ENCODE data around the gene RGPD8.
"Not testable (repeated sequence)": the region's sequence is repeated elsewhere in the genome, so short reads cannot be mapped to it uniquely, and the experiment has no call there.

The RGPD8 gene

GRCh38 chr2:112454586-112454985 is 21.1 kb upstream of the RGPD8 start:
- DNase-seq (ENCODE audit: low read depth): no peak
- TF ChIP-seq, protein P1, sequence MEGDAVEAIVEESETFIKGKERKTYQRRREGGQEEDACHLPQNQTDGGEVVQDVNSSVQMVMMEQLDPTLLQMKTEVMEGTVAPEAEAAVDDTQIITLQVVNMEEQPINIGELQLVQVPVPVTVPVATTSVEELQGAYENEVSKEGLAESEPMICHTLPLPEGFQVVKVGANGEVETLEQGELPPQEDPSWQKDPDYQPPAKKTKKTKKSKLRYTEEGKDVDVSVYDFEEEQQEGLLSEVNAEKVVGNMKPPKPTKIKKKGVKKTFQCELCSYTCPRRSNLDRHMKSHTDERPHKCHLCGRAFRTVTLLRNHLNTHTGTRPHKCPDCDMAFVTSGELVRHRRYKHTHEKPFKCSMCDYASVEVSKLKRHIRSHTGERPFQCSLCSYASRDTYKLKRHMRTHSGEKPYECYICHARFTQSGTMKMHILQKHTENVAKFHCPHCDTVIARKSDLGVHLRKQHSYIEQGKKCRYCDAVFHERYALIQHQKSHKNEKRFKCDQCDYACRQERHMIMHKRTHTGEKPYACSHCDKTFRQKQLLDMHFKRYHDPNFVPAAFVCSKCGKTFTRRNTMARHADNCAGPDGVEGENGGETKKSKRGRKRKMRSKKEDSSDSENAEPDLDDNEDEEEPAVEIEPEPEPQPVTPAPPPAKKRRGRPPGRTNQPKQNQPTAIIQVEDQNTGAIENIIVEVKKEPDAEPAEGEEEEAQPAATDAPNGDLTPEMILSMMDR (IDR thresholded peaks at IDR 0.05; ENCODE audit: low read length, missing control alignments): no peak
- no peak overlapping the region for H3K4me3 ChIP-seq (replicated peaks; ENCODE audit: low read depth, low read length)

GRCh38 chr2:112451317-112451716 is 17.9 kb upstream of the RGPD8 start:
- TF ChIP-seq, protein P1 (IDR thresholded peaks at IDR 0.05; ENCODE audit: low read length, missing control alignments): no peak

DNA sequence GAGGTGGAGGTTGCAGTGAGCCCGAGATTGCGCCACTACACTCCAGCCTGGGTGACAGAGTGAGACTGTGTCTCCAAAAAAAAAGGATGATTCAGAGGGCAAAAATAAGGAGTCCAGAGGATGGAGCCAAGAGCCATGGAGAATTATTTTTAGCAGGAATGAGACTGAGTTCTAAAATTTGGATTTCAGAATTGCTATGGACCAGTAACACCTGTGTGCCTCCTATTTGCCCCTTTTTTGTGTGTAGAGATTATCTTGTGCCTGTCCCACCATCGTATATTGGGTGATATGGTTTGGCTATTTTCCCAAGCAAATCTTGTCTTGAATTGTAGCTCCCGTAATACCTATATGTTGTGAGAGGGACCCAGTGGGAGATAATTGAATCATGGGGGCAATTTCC is 16.4 kb upstream of the RGPD8 start:
- TF ChIP-seq, protein P1 (IDR thresholded peaks at IDR 0.05; ENCODE audit: low read length, missing control alignments): no peak
- no peak overlapping the region for H3K4me3 ChIP-seq (replicated peaks; ENCODE audit: low read depth, low read length)
- DNase-seq (ENCODE audit: low read depth): no peak

More at GRCh38 chr2:112451317-112451716, 17.9 kb upstream of the RGPD8 start:
- no peak for DNase-seq (ENCODE audit: low read depth)
- H3K4me3 ChIP-seq (replicated peaks; ENCODE audit: low read depth, low read length): no peak overlapping the region

DNA sequence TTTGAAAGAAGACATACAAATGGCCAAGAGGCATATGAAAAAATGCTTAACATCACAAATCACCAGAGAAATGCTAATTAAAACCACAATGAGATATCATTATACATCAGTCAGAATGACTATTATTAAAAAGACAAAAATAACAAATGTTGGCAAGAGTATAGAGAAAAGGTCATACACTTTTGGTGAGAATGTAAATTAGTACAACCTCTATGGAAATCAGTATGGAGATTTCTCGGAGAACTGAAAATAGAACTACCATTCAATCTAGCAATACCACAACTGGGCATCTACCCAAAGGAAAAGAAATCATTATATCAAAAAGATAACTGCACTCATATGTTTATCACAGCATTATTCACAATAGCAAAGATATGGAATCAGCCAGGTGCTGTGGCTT is 10.8 kb upstream of the RGPD8 start:
- DNase-seq (ENCODE audit: low read depth); H3K4me3 ChIP-seq (replicated peaks; ENCODE audit: low read depth, low read length): not testable (repeated sequence)

DNA sequence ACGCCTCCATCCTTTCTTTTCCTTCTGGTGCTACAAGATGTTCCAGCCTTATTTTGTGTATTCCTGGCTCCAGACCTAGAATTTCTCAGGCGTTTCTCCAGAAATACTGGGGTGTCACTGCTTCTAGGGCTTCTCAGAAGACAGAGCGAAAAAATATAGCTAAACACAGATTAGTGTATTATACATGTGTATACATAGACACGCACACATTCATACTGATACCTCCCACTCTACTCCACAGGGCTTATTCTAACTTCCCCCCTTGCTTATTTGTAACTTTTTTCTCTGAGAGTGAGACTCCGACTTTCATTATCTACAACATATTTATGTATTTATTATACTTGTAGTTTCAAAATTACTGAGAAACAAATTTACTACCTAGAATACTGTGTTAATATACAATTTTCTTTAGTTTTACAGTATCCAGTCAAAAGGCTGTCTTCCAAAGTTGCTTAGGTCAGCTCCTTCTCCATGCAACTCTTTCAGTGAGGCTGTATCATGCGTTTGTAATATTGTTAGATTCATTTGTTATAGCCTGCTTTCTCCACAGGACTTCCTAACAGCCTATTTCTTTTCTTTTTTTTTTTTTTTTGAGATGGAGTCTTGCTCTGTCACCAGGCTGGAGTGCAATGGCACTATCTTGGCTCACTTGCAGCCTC is 5.3 kb upstream of the RGPD8 start:
- not testable (repeated sequence) for DNase-seq (ENCODE audit: low read depth); H3K4me3 ChIP-seq (replicated peaks; ENCODE audit: low read depth, low read length)

GRCh38 chr2:112437405-112437831 is 4.0 kb upstream of the RGPD8 start:
- not testable (repeated sequence) for H3K4me3 ChIP-seq (replicated peaks; ENCODE audit: low read depth, low read length); DNase-seq (ENCODE audit: low read depth)

DNA sequence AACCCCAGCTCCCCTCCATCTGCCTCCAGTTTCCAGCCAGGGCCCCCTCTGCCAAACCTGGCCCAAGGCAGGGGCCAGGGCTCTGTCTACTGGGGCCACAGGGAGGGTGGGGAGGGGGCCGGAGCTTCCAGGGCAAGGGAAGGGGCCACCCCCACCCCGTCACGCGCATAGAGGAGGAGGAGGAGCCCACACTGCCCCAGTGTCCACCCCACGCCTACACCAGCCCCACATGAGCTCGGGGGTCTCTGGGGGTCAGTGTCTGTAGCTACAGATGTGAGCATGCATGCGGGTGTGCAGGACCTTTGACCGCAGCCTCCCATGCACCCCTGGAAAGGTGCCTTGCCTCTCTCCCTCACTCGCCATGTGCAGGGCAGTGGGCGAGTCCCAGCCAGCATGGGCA is 3.5 kb upstream of the RGPD8 start:
- not testable (repeated sequence) for H3K4me3 ChIP-seq (replicated peaks; ENCODE audit: low read depth, low read length); DNase-seq (ENCODE audit: low read depth)

GRCh38 chr2:112435716-112436431 is 2.4 kb upstream of the RGPD8 start:
- H3K4me3 ChIP-seq (replicated peaks; ENCODE audit: low read depth, low read length); DNase-seq (ENCODE audit: low read depth): not testable (repeated sequence)

DNA sequence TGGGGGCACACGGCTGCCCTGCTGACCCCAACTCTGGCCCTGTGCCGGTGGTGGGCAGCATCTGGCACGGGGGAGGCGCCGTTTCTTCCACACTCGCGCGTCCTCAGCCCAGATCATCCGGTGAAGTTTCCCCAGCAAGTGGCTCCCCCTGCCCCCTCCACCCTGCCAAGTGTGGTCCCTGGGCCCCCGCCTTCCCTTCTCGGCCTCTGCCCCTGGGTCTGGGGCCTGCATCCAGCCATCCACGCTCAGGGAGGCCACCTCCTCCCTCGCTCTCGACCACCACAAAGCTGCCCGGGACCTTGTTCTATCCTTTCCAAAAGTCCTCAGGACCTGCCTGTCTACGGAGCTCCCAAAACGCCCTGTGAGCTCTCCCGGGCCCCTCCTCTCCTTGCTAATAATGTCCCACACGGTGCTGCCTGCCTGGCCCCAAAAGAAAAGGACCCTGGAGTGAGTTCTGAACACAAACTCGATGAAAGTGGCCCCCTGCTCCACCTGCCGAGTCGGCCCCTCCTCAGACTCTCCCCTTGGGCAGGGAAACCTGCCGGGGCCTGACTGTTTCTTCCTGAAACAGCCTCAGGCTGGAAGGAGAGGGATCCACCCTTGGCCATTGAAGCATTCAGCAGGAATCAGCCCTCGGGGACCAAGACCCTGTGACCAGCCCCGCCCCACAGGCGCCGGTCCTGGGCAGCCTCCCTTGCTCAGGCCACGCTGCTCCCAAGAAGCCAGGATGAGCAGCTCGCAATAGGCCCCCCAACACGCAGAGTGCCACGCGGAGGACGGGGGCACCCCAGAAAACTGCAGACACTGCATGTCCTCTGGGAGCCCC is 1.7 kb upstream of the RGPD8 start:
- not testable (repeated sequence) for H3K4me3 ChIP-seq (replicated peaks; ENCODE audit: low read depth, low read length); DNase-seq (ENCODE audit: low read depth)
